ENCODE results near the gene LIME1. TPM values are rescaled to one million over a fixed set of nuclear protein-coding genes. Genes with fewer than 3 reads are reported as not detected.

The LIME1 gene
- total and polyA plus RNA-seq, 7 experiments from 2014 or later: 96.8 to 366 (median 107) TPM

GRCh38 chr20:63701051-63701328 is 35.5 kb upstream of the LIME1 start:
- peak overlapping the region in 2 of 9 donors; percentile 51 to 56 for H3K27ac Mint-ChIP-seq
- intact Hi-C loops (cut with micrococcal nuclease): no loop called here
- H3K4me1 ChIP-seq (ENCODE audit: control insufficient read depth in 2 of 2, insufficient read depth in 2 of 2, low read length in 2 of 2): peaks cover 11 to 16% of the 10 kb centered on the region in 2 donors
- ChIA-PET CTCF (no interaction called here), POLR2A (interaction anchor here (1.0 to 1.3 kb wide), 2 partner anchors 13 to 36 kb away, joined by 5 to 6 read pairs; partner anchors contain the start of gene LIME1)
- no peak overlapping the region for H3K4me3 ChIP-seq (ENCODE audit: low read length)
- peaks cover 4 to 24% (median 9%) of the 10 kb centered on the region in 7 donors for H3K4me1 Mint-ChIP-seq
- H3K9me3 Mint-ChIP-seq: no peaks in the 10 kb centered on the region
- H3K4me3 Mint-ChIP-seq: peak overlapping the region in 1 of 10 donors; percentile 31
- H3K27ac ChIP-seq (ENCODE audit: low read depth, low read length): peak overlapping the region; percentile 46
- H3K27me3 Mint-ChIP-seq: no peaks in the 10 kb centered on the region
- no peaks in the 10 kb centered on the region for H3K9me3 ChIP-seq (ENCODE audit: control insufficient read depth in 2 of 3, low read length in 3 of 3)
- peaks cover 0 to 48% (median 16%) of the 10 kb centered on the region in 3 experiments for H3K36me3 ChIP-seq (ENCODE audit: control insufficient read depth in 2 of 3, insufficient read depth in 3 of 3, low read length in 3 of 3)
- H3K27me3 ChIP-seq (ENCODE audit: control insufficient read depth in 2 of 2, insufficient read depth in 2 of 2, low read length in 2 of 2): no peaks in the 10 kb centered on the region
- peaks cover 0 to 6% (median 3%) of the 10 kb centered on the region in 5 donors for H3K36me3 Mint-ChIP-seq
- no peak for DNase-seq
- ATAC-seq: no peak

GRCh38 chr20:63701329-63702035 is 35.0 kb upstream of the LIME1 start:
- Histone ChIP-seq H3K4me3 (ENCODE audit: low read length) (no peak overlapping the region), H3K4me1 (ENCODE audit: control insufficient read depth in 2 of 2, insufficient read depth in 2 of 2, low read length in 2 of 2) (peaks cover 10 to 16% of the 10 kb centered on the region in 2 donors), H3K9me3 (ENCODE audit: control insufficient read depth in 2 of 3, low read length in 3 of 3) (no peaks in the 10 kb centered on the region), H3K36me3 (ENCODE audit: control insufficient read depth in 2 of 3, insufficient read depth in 3 of 3, low read length in 3 of 3) (peaks cover 0 to 53% (median 21%) of the 10 kb centered on the region in 3 experiments), H3K27me3 (ENCODE audit: control insufficient read depth in 2 of 2, insufficient read depth in 2 of 2, low read length in 2 of 2) (no peaks in the 10 kb centered on the region), H3K27ac (ENCODE audit: low read depth, low read length) (peak overlapping the region; percentile 46)
- Mint-ChIP-seq H3K27me3 (no peaks in the 10 kb centered on the region), H3K27ac (peak overlapping the region in 2 of 9 donors; percentile 51 to 56), H3K4me1 (peaks cover 2 to 23% (median 8%) of the 10 kb centered on the region in 7 donors), H3K4me3 (peak overlapping the region in 1 of 10 donors; percentile 50), H3K36me3 (peaks cover 0 to 7% (median 3%) of the 10 kb centered on the region in 5 donors), H3K9me3 (no peaks in the 10 kb centered on the region)
- DNase-seq (no peak), ATAC-seq (no peak)
- ChIA-PET CTCF (interaction anchor here (0.6 kb wide), 1 partner anchor 276 kb away, joined by 3 read pairs; no protein-coding TSS in a partner anchor), POLR2A (interaction anchor here (0.6 to 1.3 kb wide), 4 partner anchors 13 to 210 kb away, joined by 3 to 6 read pairs (median 4); partner anchors contain the start of gene LIME1)
- intact Hi-C loops (cut with micrococcal nuclease): no loop called here

GRCh38 chr20:63702036-63702665 is 34.3 kb upstream of the LIME1 start:
- ChIA-PET CTCF (interaction anchor here (0.6 kb wide), 1 partner anchor 276 kb away, joined by 3 read pairs; no protein-coding TSS in a partner anchor), POLR2A (interaction anchor here (0.6 to 0.7 kb wide), 2 partner anchors 13 to 268 kb away, joined by 3 to 4 read pairs; no protein-coding TSS in a partner anchor)
- Mint-ChIP-seq H3K4me3 (peak overlapping the region in 1 of 10 donors; percentile 50), H3K27ac (peak overlapping the region in 2 of 9 donors; percentile 21 to 72), H3K27me3 (no peaks in the 10 kb centered on the region), H3K36me3 (peaks cover 0 to 11% (median 4%) of the 10 kb centered on the region in 5 donors), H3K4me1 (peaks cover 4 to 25% (median 15%) of the 10 kb centered on the region in 7 donors), H3K9me3 (no peaks in the 10 kb centered on the region)
- H3K9me3 ChIP-seq (ENCODE audit: control insufficient read depth in 2 of 3, low read length in 3 of 3): no peaks in the 10 kb centered on the region
- intact Hi-C loops (cut with micrococcal nuclease): no loop called here
- H3K27ac ChIP-seq (ENCODE audit: low read depth, low read length): no peak overlapping the region
- DNase-seq (no peak), ATAC-seq (no peak)
- H3K4me1 ChIP-seq (ENCODE audit: control insufficient read depth in 2 of 2, insufficient read depth in 2 of 2, low read length in 2 of 2): peaks cover 8 to 15% of the 10 kb centered on the region in 2 donors
- H3K27me3 ChIP-seq (ENCODE audit: control insufficient read depth in 2 of 2, insufficient read depth in 2 of 2, low read length in 2 of 2): no peaks in the 10 kb centered on the region
- no peak overlapping the region for H3K4me3 ChIP-seq (ENCODE audit: low read length)
- peaks cover 0 to 55% (median 22%) of the 10 kb centered on the region in 3 experiments for H3K36me3 ChIP-seq (ENCODE audit: control insufficient read depth in 2 of 3, insufficient read depth in 3 of 3, low read length in 3 of 3)

- Mint-ChIP-seq H3K27me3 (no peaks in the 10 kb centered on the region), H3K27ac (peak overlapping the region in 4 of 9 donors; percentile 16 to 46 (median 32)), H3K4me3 (no peak overlapping the region), H3K9me3 (no peaks in the 10 kb centered on the region), H3K4me1 (peaks cover 4 to 22% (median 16%) of the 10 kb centered on the region in 7 donors), H3K36me3 (peaks cover 0 to 11% (median 4%) of the 10 kb centered on the region in 5 donors)
- peaks cover 0 to 55% (median 22%) of the 10 kb centered on the region in 3 experiments for H3K36me3 ChIP-seq (ENCODE audit: control insufficient read depth in 2 of 3, insufficient read depth in 3 of 3, low read length in 3 of 3)
- no peak overlapping the region for H3K27ac ChIP-seq (ENCODE audit: low read depth, low read length)
- no peaks in the 10 kb centered on the region for H3K9me3 ChIP-seq (ENCODE audit: control insufficient read depth in 2 of 3, low read length in 3 of 3)
- peaks cover 10 to 12% of the 10 kb centered on the region in 2 donors for H3K4me1 ChIP-seq (ENCODE audit: control insufficient read depth in 2 of 2, insufficient read depth in 2 of 2, low read length in 2 of 2)
- no peak overlapping the region for H3K4me3 ChIP-seq (ENCODE audit: low read length)
- intact Hi-C loops (cut with micrococcal nuclease): no loop called here
- no peaks in the 10 kb centered on the region for H3K27me3 ChIP-seq (ENCODE audit: control insufficient read depth in 2 of 2, insufficient read depth in 2 of 2, low read length in 2 of 2)
- CTCF ChIA-PET: no interaction called here
- no peak for DNase-seq
- no peak for ATAC-seq
- POLR2A ChIA-PET: interaction anchor here (0.6 to 0.7 kb wide), 3 partner anchors 11 to 267 kb away, joined by 3 to 4 read pairs (median 3); no protein-coding TSS in a partner anchor
These were observed 33.6 kb upstream of the LIME1 start for GRCh38 chr20:63702751-63703470.

GRCh38 chr20:63703471-63703975 is 32.9 kb upstream of the LIME1 start:
- Histone ChIP-seq H3K4me3 (ENCODE audit: low read length) (no peak overlapping the region), H3K9me3 (ENCODE audit: control insufficient read depth in 2 of 3, low read length in 3 of 3) (no peaks in the 10 kb centered on the region), H3K27me3 (ENCODE audit: control insufficient read depth in 2 of 2, insufficient read depth in 2 of 2, low read length in 2 of 2) (no peaks in the 10 kb centered on the region), H3K27ac (ENCODE audit: low read depth, low read length) (no peak overlapping the region), H3K36me3 (ENCODE audit: control insufficient read depth in 2 of 3, insufficient read depth in 3 of 3, low read length in 3 of 3) (peaks cover 0 to 55% (median 22%) of the 10 kb centered on the region in 3 experiments), H3K4me1 (ENCODE audit: control insufficient read depth in 2 of 2, insufficient read depth in 2 of 2, low read length in 2 of 2) (peaks cover 10 to 14% of the 10 kb centered on the region in 2 donors)
- no peak overlapping the region for H3K27ac Mint-ChIP-seq
- DNase-seq (no peak), ATAC-seq (no peak)
- CTCF ChIA-PET: no interaction called here
- H3K27me3 Mint-ChIP-seq: no peaks in the 10 kb centered on the region
- POLR2A ChIA-PET: interaction anchor here (0.6 to 0.9 kb wide), 2 partner anchors 12 to 33 kb away, joined by 3 read pairs; partner anchors contain the start of gene LIME1
- H3K4me1 Mint-ChIP-seq: peaks cover 7 to 23% (median 18%) of the 10 kb centered on the region in 7 donors
- peaks cover 1 to 11% (median 4%) of the 10 kb centered on the region in 5 donors for H3K36me3 Mint-ChIP-seq
- intact Hi-C loops (cut with micrococcal nuclease): no loop called here
- no peak overlapping the region for H3K4me3 Mint-ChIP-seq
- no peaks in the 10 kb centered on the region for H3K9me3 Mint-ChIP-seq

Data from naive thymus-derived CD4-positive, alpha-beta T cell (primary cell).